ENCODE results near the gene TNFAIP2.

Gene TNFAIP2

GRCh38 chr14:103123634-103124500 is 606 bp downstream of the TNFAIP2 start:
- no peak for DNase-seq

- DNase-seq: no peak
These were observed 1.3 kb downstream of the TNFAIP2 start for GRCh38 chr14:103124501-103125001.

- DNase-seq: no peak
These were observed 2.1 kb downstream of the TNFAIP2 start for GRCh38 chr14:103125098-103126070.

- no peak for DNase-seq
These were observed 3.0 kb downstream of the TNFAIP2 start for GRCh38 chr14:103126088-103126872.

GRCh38 chr14:103126873-103127304 is 3.6 kb downstream of the TNFAIP2 start:
- DNase-seq: no peak

GRCh38 chr14:103127356-103127755 is 4.1 kb downstream of the TNFAIP2 start:
- no peak for DNase-seq

GRCh38 chr14:103127861-103128598 is 4.8 kb downstream of the TNFAIP2 start:
- no peak for DNase-seq

GRCh38 chr14:103128631-103129300 is 5.5 kb downstream of the TNFAIP2 start:
- DNase-seq: no peak

- no peak for DNase-seq
These were observed 6.2 kb downstream of the TNFAIP2 start for GRCh38 chr14:103129301-103130016.

- DNase-seq: no peak
These were observed 6.9 kb downstream of the TNFAIP2 start for GRCh38 chr14:103130017-103130764.

- DNase-seq: no peak
These were observed 7.7 kb downstream of the TNFAIP2 start for GRCh38 chr14:103130965-103131364.

- DNase-seq: no peak
These were observed 8.3 kb downstream of the TNFAIP2 start for GRCh38 chr14:103131580-103131979.

- no peak for DNase-seq
These were observed 9.3 kb downstream of the TNFAIP2 start for GRCh38 chr14:103132381-103133209.

- DNase-seq: no peak
These were observed 10.2 kb downstream of the TNFAIP2 start for GRCh38 chr14:103133210-103134140.

- DNase-seq: no peak
These were observed 11.1 kb downstream of the TNFAIP2 start for GRCh38 chr14:103134405-103134804.

GRCh38 chr14:103134919-103135318 is 11.7 kb downstream of the TNFAIP2 start:
- no peak for DNase-seq

Data from NCI-H1417 treated with DMSO at 0.1 percent for 48 hours (cell line).